Peyer's patch (tissue), 4 donors: Measurements from ENCODE around the gene BANP.

ENCODE experiments used
- POLR2A ChIP-seq, 2 donors: fragments of 450-650 bp; IDR thresholded peaks; one replicate each; pipeline ENCODE4 v1.5.1; 2017; ENCODE audit warnings: antibody characterized with exemption in 2 of 2, mild to moderate bottlenecking in 2 of 2, moderate library complexity in 2 of 2
- TF ChIP-seq, protein P1 (sequence below), 6 experiments: fragments of 450-650 bp in 4 of 6; fragments of 200-600 bp in 2 of 6; sonication (generic) in 1 of 6; IDR thresholded peaks; one replicate each; pipeline ENCODE4 v1.5.1; 2017 to 2019; ENCODE audit warnings: antibody characterized with exemption in 6 of 6, mild to moderate bottlenecking in 3 of 6, moderate library complexity in 1 of 6

- TF ChIP-seq, protein P1, sequence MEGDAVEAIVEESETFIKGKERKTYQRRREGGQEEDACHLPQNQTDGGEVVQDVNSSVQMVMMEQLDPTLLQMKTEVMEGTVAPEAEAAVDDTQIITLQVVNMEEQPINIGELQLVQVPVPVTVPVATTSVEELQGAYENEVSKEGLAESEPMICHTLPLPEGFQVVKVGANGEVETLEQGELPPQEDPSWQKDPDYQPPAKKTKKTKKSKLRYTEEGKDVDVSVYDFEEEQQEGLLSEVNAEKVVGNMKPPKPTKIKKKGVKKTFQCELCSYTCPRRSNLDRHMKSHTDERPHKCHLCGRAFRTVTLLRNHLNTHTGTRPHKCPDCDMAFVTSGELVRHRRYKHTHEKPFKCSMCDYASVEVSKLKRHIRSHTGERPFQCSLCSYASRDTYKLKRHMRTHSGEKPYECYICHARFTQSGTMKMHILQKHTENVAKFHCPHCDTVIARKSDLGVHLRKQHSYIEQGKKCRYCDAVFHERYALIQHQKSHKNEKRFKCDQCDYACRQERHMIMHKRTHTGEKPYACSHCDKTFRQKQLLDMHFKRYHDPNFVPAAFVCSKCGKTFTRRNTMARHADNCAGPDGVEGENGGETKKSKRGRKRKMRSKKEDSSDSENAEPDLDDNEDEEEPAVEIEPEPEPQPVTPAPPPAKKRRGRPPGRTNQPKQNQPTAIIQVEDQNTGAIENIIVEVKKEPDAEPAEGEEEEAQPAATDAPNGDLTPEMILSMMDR (IDR thresholded peaks at IDR 0.05) = no peak
- TF ChIP-seq POLR2A (IDR thresholded peaks at IDR 0.05) = no peak
Observed at GRCh38 chr16:87924811-87925670, 26.2 kb upstream of the BANP start.
